Esophagus muscularis mucosa (tissue), 4 donors: ENCODE measurements around the gene MPL. TPM values are rescaled to one million over a fixed set of nuclear protein-coding genes. Genes with fewer than 3 reads are reported as not detected.

Source experiments
- DNase-seq: peaks from one replicate; pipeline ENCODE4 v3.0.0-alpha.2; 2017; ENCODE audit errors: extremely low spot score
- H3K27ac ChIP-seq, 4 donors: fragments of 200-600 bp; sonication (generic); replicated peaks in 1 of 4; 1 replicate in 3 of 4; 2 replicates in 1 of 4; pipeline ENCODE4 v1.5.1; 2016 to 2019; ENCODE audit warnings: mild to moderate bottlenecking in 1 of 4
- H3K27me3 ChIP-seq, 4 donors: fragments of 200-600 bp; sonication (generic); one replicate each; pipeline versions ENCODE4 v1.5.1 to v1.6.0; 2016 to 2019
- H3K36me3 ChIP-seq, 4 donors: fragments of 200-600 bp; sonication (generic); one replicate each; pipeline ENCODE4 v1.5.1; 2016 to 2019
- H3K4me1 ChIP-seq, 4 donors: fragments of 200-600 bp; sonication (generic); one replicate each; pipeline ENCODE4 v1.5.1; 2016 to 2019
- H3K4me3 ChIP-seq, 4 donors: fragments of 200-600 bp; sonication (generic); 1 replicate in 2 of 4; 2 replicates in 2 of 4; pipeline ENCODE4 v1.5.1; 2016 to 2019; ENCODE audit warnings: mild to moderate bottlenecking in 4 of 4, moderate library complexity in 1 of 4
- H3K9me3 ChIP-seq, 4 donors: fragments of 200-600 bp; sonication (generic); 1 replicate in 3 of 4; 2 replicates in 1 of 4; pipeline ENCODE4 v1.5.1; 2016 to 2019
- EP300 ChIP-seq: sonication (generic); formaldehyde crosslinking; IDR thresholded peaks from one replicate; pipeline ENCODE4 v1.6.1; 2017; ENCODE audit warnings: antibody characterized with exemption
- POLR2A ChIP-seq: fragments of 450-650 bp; IDR thresholded peaks from one replicate; pipeline ENCODE4 v1.6.1; 2017; ENCODE audit warnings: antibody characterized with exemption, moderate library complexity, mild to moderate bottlenecking, low read depth
- POLR2AphosphoS5 ChIP-seq, 2 donors: sonication (generic); formaldehyde crosslinking; IDR thresholded peaks; one replicate each; pipeline ENCODE4 v1.6.1; 2017; ENCODE audit warnings: antibody characterized with exemption in 2 of 2
- WGBS: methylation state at CpG from one replicate; pipeline ENCODE4 v1.1.5; 2018; 5-methylcytosine and 5-hydroxymethylcytosine counted together
- intact Hi-C: fragments of 100-400 bp; cut with DNase I; formaldehyde crosslinking; loops from one replicate; pipeline ENCODE4 v1.15.1; 2023
- total RNA-seq, 4 donors: library from RNA; depleted of rRNA; stranded (reverse); fragments of >200 nt; gene quantifications; one replicate each; pipeline versions ENCODE4 v1.1.0 to v1.2.1, GENCODE V29; 2016
- TF ChIP-seq, protein P1 (sequence below), 3 experiments: fragments of 200-600 bp in 2 of 3; fragments of 450-650 bp in 1 of 3; sonication (generic) in 2 of 3; IDR thresholded peaks; one replicate each; pipeline ENCODE4 v1.5.1; 2017 to 2019; ENCODE audit warnings: antibody characterized with exemption in 3 of 3, mild to moderate bottlenecking in 2 of 3, moderate library complexity in 1 of 3

Gene MPL
- under 1 TPM in 2 of 4 donors, not detected in 2; 0.13 to 0.63 TPM for total RNA-seq

DNA sequence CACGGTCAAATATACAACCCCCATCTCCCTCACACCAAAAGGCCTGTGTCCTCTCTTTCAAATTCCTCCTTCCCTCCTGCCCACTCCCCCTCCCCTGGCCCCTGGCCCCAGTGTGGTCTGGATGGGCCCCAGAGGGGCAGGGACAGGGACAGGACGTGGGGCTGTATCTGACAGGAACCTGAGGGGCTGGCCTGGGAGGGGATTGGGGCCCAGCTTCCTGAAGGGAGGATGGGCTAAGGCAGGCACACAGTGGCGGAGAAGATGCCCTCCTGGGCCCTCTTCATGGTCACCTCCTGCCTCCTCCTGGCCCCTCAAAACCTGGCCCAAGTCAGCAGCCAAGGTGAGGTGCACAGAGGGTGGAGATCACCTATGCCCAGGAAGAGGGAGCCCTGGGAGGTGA lies at the start of gene MPL:
MPL (plus strand) TSS at position 231 of the 400 bp plus-strand sequence; CDS start at position 262, 31 bp downstream.
- intact Hi-C loops: no loop called here
- no peaks in the 10 kb centered on the region for H3K4me1 ChIP-seq
- WGBS: 82% methylated on average over 2 of the region's 3 CpGs
- TF ChIP-seq, protein P1, sequence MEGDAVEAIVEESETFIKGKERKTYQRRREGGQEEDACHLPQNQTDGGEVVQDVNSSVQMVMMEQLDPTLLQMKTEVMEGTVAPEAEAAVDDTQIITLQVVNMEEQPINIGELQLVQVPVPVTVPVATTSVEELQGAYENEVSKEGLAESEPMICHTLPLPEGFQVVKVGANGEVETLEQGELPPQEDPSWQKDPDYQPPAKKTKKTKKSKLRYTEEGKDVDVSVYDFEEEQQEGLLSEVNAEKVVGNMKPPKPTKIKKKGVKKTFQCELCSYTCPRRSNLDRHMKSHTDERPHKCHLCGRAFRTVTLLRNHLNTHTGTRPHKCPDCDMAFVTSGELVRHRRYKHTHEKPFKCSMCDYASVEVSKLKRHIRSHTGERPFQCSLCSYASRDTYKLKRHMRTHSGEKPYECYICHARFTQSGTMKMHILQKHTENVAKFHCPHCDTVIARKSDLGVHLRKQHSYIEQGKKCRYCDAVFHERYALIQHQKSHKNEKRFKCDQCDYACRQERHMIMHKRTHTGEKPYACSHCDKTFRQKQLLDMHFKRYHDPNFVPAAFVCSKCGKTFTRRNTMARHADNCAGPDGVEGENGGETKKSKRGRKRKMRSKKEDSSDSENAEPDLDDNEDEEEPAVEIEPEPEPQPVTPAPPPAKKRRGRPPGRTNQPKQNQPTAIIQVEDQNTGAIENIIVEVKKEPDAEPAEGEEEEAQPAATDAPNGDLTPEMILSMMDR (IDR thresholded peaks at IDR 0.05): no peak
- TF ChIP-seq POLR2A (no peak), EP300 (no peak), POLR2AphosphoS5 (IDR thresholded peaks at IDR 0.05) (no peak)
- H3K36me3 ChIP-seq: no peaks in the 10 kb centered on the region
- DNase-seq: no peak
- no peak within 1 kb of the TSS for H3K4me3 ChIP-seq
- H3K27ac ChIP-seq: no peak within 1 kb of the TSS
- no peaks in the 10 kb centered on the region for H3K27me3 ChIP-seq
- H3K9me3 ChIP-seq: no peaks in the 10 kb centered on the region

DNA sequence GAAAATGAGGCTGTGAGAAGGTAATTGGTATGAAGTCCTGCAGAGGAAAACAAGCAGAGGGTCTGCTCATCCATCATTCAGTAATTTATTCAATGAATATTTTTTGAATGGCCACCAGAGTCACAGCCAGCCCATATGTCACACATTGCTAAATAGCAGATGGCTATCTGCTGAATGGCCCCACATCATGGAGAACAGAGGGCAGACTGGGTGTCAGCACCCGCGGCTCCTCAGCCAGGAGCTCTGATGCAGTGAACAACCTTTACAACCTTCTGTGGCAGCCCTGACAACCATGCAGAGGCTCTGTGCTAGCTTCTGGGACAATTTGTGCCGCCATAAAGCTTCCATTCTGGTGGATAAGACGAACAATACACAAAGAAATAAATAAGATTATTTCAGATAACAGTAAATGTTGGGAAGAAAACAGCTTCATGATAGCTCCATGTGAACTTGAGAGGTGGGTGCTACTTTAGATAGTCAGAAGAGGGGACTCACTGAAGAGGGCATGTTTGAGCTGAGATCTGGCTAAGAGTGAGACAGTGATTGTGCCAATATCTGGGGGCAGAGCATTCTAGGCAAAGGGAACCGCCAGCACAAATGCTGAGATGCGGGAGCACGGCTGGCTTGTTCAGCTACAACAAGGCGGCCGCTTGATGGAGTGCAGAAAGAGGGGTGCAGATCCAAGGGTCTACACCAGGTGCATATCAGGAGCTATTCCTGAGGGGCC lies 49.4 kb upstream of the MPL start:
- 89% methylated on average over 8 of the region's 9 CpGs for WGBS
- Histone ChIP-seq H3K4me1 (peaks cover 0 to under 1% (median 0%) of the 10 kb centered on the region in 4 donors), H3K36me3 (no peaks in the 10 kb centered on the region), H3K4me3 (no peak overlapping the region), H3K9me3 (no peaks in the 10 kb centered on the region), H3K27me3 (peaks cover 0 to 10% (median 0%) of the 10 kb centered on the region in 4 donors), H3K27ac (no peak overlapping the region)
- intact Hi-C loops: no loop called here
- no peak for DNase-seq
- no peak for TF ChIP-seq POLR2A
- TF ChIP-seq, protein P1 (IDR thresholded peaks at IDR 0.05): no peak
- TF ChIP-seq POLR2AphosphoS5 (IDR thresholded peaks at IDR 0.05): no peak
- no peak for TF ChIP-seq EP300

DNA sequence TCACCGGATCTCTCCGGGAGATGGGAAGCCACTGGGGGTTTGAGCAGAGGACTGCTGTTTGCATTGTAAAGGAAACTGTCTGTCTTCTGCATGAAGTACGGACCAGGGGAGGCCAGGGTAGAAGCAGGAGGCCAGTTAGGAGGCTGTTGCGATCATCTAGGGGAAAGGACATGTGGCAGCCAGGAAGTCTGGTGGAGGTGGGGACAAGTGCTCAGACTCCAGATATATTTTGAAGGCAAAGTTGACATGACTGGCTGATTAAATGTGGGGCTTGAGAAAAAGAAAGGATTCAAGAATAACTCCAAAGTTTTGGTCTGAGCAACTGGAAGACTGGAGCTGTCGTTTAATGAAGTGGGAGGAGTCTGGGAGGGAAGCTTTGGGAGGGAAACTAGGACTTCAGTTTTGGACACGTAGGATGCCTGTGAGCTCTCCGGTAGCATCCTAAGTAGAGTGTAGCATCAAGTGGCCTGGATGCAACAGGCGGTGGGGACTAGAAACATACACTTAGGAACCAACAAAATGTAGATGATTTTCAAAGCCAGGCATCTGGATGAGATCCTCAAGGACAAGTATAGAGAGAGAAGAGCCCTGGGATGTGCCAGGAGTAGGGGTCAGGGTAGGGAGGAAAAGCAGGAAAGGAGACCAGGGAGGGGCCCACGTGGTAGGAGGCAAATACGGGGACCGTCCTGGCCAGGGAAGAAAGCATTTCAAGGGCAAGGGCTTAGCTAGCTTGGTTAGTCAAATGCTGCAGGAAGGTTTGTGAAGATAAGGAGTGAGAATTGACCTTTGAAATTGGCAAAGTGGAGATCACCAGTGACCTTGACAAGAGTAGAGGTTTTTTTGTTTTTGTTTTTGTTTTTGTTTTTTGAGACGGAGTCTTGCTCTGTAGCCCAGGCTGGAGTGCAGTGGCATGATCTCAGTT lies 48.6 kb upstream of the MPL start:
- Histone ChIP-seq H3K27me3 (peaks cover 0 to 10% (median 0%) of the 10 kb centered on the region in 4 donors), H3K9me3 (no peaks in the 10 kb centered on the region), H3K4me1 (peaks cover 7 to 9% (median 8%) of the 10 kb centered on the region in 4 donors), H3K36me3 (no peaks in the 10 kb centered on the region), H3K27ac (no peak overlapping the region), H3K4me3 (no peak overlapping the region)
- DNase-seq: no peak
- intact Hi-C loops: no loop called here
- no peak for TF ChIP-seq EP300
- TF ChIP-seq, protein P1 (IDR thresholded peaks at IDR 0.05): no peak
- TF ChIP-seq POLR2AphosphoS5 (IDR thresholded peaks at IDR 0.05): no peak
- no peak for TF ChIP-seq POLR2A
- 80% methylated on average over 12 of the region's 12 CpGs for WGBS

DNA sequence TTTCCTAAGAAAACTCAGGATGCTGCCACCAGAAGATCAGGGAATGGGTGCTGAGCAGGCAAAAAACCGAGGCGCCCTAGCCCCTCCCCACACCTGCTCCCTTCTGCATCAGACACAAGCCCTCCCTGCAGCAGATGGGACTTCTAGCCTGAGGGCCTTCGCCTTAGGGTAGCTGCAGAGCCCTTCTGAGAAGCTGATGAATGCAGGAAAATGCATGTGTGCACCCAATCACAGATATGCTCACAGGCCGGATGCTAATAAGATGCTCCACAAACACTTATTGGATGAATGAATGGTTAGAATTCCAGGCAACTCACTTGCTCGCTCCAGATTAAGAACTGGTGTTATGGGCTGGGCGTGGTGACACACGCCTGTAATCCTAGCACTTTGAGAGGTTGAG lies 45.4 kb upstream of the MPL start:
- Histone ChIP-seq H3K4me3 (no peak overlapping the region), H3K4me1 (peaks cover 35 to 40% (median 38%) of the 10 kb centered on the region in 4 donors), H3K36me3 (no peaks in the 10 kb centered on the region), H3K27me3 (no peaks in the 10 kb centered on the region), H3K27ac (no peak overlapping the region), H3K9me3 (no peaks in the 10 kb centered on the region)
- no peak for DNase-seq
- TF ChIP-seq, protein P1 (IDR thresholded peaks at IDR 0.05): no peak
- TF ChIP-seq POLR2A (no peak), EP300 (no peak), POLR2AphosphoS5 (IDR thresholded peaks at IDR 0.05) (no peak)
- intact Hi-C loops: loop anchor here (5.0 kb wide), 1 partner anchor 55 kb away; no protein-coding TSS in a partner anchor
- WGBS: 86% methylated on average over 7 of the region's 7 CpGs
